Measurements from ENCODE around the gene EPHA7.

- no peak for TF ChIP-seq ZNF263 (CRISPR knock-in tag; IDR thresholded peaks at IDR 0.05; ENCODE audit: low read depth)
- TF ChIP-seq CTCF (IDR thresholded peaks at IDR 0.05) = no peak
- TF ChIP-seq ESRRA (CRISPR knock-in tag; IDR thresholded peaks at IDR 0.05; ENCODE audit: borderline replicate concordance) = no peak
- no peak for TF ChIP-seq ZBTB21 (CRISPR knock-in tag; IDR thresholded peaks at IDR 0.05; ENCODE audit: borderline replicate concordance)
- TF ChIP-seq SMAD3 (CRISPR knock-in tag; IDR thresholded peaks at IDR 0.05; ENCODE audit: borderline replicate concordance) = no peak
These were observed 82.3 kb downstream of the EPHA7 start for GRCh38 chr6:93337014-93337413.
